DOHH2 (cell line): Measurements from ENCODE around the gene SKAP1.

Source experiments
- CTCF ChIP-seq: fragments of 200-600 bp; sonication (generic); IDR thresholded peaks from one replicate; pipeline ENCODE4 v1.5.1; 2014; ENCODE audit warnings: antibody characterized with exemption, mild to moderate bottlenecking, low read depth, low read length; ENCODE audit not compliant: poor library complexity, severe bottlenecking
- EZH2phosphoT487 ChIP-seq: fragments of 200-600 bp; sonication (generic); IDR thresholded peaks from 2 replicates; pipeline ENCODE4 v1.6.1; 2017; ENCODE audit warnings: borderline replicate concordance, mild to moderate bottlenecking, antibody characterized with exemption, low read length, moderate library complexity, mixed read lengths

GRCh38 chr17:48229936-48230335 is 200.1 kb downstream of the SKAP1 start:
- TF ChIP-seq CTCF = no peak
- TF ChIP-seq EZH2phosphoT487 = no peak
